ENCODE results near the gene KREMEN1.

KREMEN1 gene

GRCh38 chr22:29204455-29205183, 131.8 kb downstream of the KREMEN1 start:
- no peak for DNase-seq (ENCODE audit: low read depth in 2 of 3, low spot score in 1 of 3)

- DNase-seq (ENCODE audit: low read depth in 2 of 3, low spot score in 1 of 3), result no peak
Observed at GRCh38 chr22:29205252-29205593, 132.4 kb downstream of the KREMEN1 start.

- no peak for DNase-seq (ENCODE audit: low read depth in 2 of 3, low spot score in 1 of 3)
Observed at GRCh38 chr22:29205594-29206371, 132.9 kb downstream of the KREMEN1 start, which contains the start of gene EMID1. Gene EMID1 (plus strand): TSS chr22:29205896. CDS start chr22:29206039, 143 bp downstream.

GRCh38 chr22:29206372-29207242, 133.8 kb downstream of the KREMEN1 start:
- DNase-seq (ENCODE audit: low read depth in 2 of 3, low spot score in 1 of 3), result no peak

GRCh38 chr22:29207243-29207550, 134.4 kb downstream of the KREMEN1 start:
- no peak for DNase-seq (ENCODE audit: low read depth in 2 of 3, low spot score in 1 of 3)

- no peak for DNase-seq (ENCODE audit: low read depth in 2 of 3, low spot score in 1 of 3)
Observed at GRCh38 chr22:29207562-29208501, 135.0 kb downstream of the KREMEN1 start.

- DNase-seq (ENCODE audit: low read depth in 2 of 3, low spot score in 1 of 3), result no peak
Observed at GRCh38 chr22:29208502-29208862, 135.6 kb downstream of the KREMEN1 start.

GRCh38 chr22:29208879-29209623, 136.2 kb downstream of the KREMEN1 start:
- no peak for DNase-seq (ENCODE audit: low read depth in 2 of 3, low spot score in 1 of 3)

GRCh38 chr22:29209624-29209929, 136.7 kb downstream of the KREMEN1 start:
- DNase-seq (ENCODE audit: low read depth in 2 of 3, low spot score in 1 of 3), result no peak

GRCh38 chr22:29211066-29211465, 138.2 kb downstream of the KREMEN1 start:
- DNase-seq (ENCODE audit: low read depth in 2 of 3, low spot score in 1 of 3), result no peak

- DNase-seq (ENCODE audit: low read depth in 2 of 3, low spot score in 1 of 3), result no peak
Observed at GRCh38 chr22:29211466-29211865, 138.6 kb downstream of the KREMEN1 start.

GRCh38 chr22:29212743-29213142, 139.9 kb downstream of the KREMEN1 start:
- DNase-seq (ENCODE audit: low read depth in 2 of 3, low spot score in 1 of 3), result no peak

GRCh38 chr22:29213493-29213892, 140.7 kb downstream of the KREMEN1 start:
- no peak for DNase-seq (ENCODE audit: low read depth in 2 of 3, low spot score in 1 of 3)

- no peak for DNase-seq (ENCODE audit: low read depth in 2 of 3, low spot score in 1 of 3)
Observed at GRCh38 chr22:29214232-29214631, 141.4 kb downstream of the KREMEN1 start.

- no peak for DNase-seq (ENCODE audit: low read depth in 2 of 3, low spot score in 1 of 3)
Observed at GRCh38 chr22:29215012-29215860, 142.4 kb downstream of the KREMEN1 start.

GRCh38 chr22:29216011-29216872, 143.4 kb downstream of the KREMEN1 start:
- DNase-seq (ENCODE audit: low read depth in 2 of 3, low spot score in 1 of 3), result no peak

GRCh38 chr22:29216873-29217666, 144.2 kb downstream of the KREMEN1 start:
- DNase-seq (ENCODE audit: low read depth in 2 of 3, low spot score in 1 of 3), result no peak

Data from stimulated activated CD4-positive, alpha-beta T cell treated with anti-CD3 and anti-CD28 coated beads, Interleukin-12 subunit alpha, Interleukin-12 subunit beta, amount 100 ng/mL, for 48 hours (primary cell).